KOPT-K1 (cell line): Measurements from ENCODE around the gene YEATS2.
"Not testable (repeated sequence)": the region's sequence is repeated elsewhere in the genome, so short reads cannot be mapped to it uniquely, and the experiment has no call there.

ENCODE experiments used
- H3K27ac ChIP-seq: fragments of 200-600 bp; sonication (generic); 2 replicates; pipeline ENCODE4 v1.5.1; 2016; ENCODE audit warnings: antibody characterized with exemption, mild to moderate bottlenecking, low read depth, low read length; ENCODE audit not compliant: poor library complexity, severe bottlenecking
- H3K36me3 ChIP-seq: fragments of 200-600 bp; sonication (generic); 2 replicates; pipeline ENCODE4 v1.5.1; 2017; ENCODE audit warnings: antibody characterized with exemption, mild to moderate bottlenecking, low read length, moderate library complexity; ENCODE audit not compliant: insufficient read depth
- H3K9me3 ChIP-seq: fragments of 200-600 bp; sonication (generic); 2 replicates; pipeline ENCODE4 v1.5.1; 2017; ENCODE audit warnings: antibody characterized with exemption, low read length, mild to moderate bottlenecking; ENCODE audit not compliant: insufficient read depth, poor library complexity, severe bottlenecking

YEATS2 gene

GRCh38 chr3:183740154-183740553 lies 42.6 kb downstream of the YEATS2 start:
- peaks cover 81% of the 10 kb centered on the region for H3K36me3 ChIP-seq
- H3K9me3 ChIP-seq, H3K27ac ChIP-seq: not testable (repeated sequence)

GRCh38 chr3:183743231-183743630 lies 45.6 kb downstream of the YEATS2 start:
- no peak overlapping the region for H3K27ac ChIP-seq
- H3K9me3 ChIP-seq, result no peaks in the 10 kb centered on the region
- peaks cover 81% of the 10 kb centered on the region for H3K36me3 ChIP-seq

GRCh38 chr3:183745300-183746098 lies 47.9 kb downstream of the YEATS2 start:
- no peaks in the 10 kb centered on the region for H3K9me3 ChIP-seq
- no peak overlapping the region for H3K27ac ChIP-seq
- H3K36me3 ChIP-seq, result peaks cover 96% of the 10 kb centered on the region

GRCh38 chr3:183754052-183754451 lies 56.5 kb downstream of the YEATS2 start:
- Histone ChIP-seq H3K9me3 (no peaks in the 10 kb centered on the region), H3K27ac (no peak overlapping the region), H3K36me3 (peaks cover 96% of the 10 kb centered on the region)

- H3K27ac ChIP-seq, result no peak overlapping the region
- peaks cover 98% of the 10 kb centered on the region for H3K36me3 ChIP-seq
- no peaks in the 10 kb centered on the region for H3K9me3 ChIP-seq
These were observed 64.7 kb downstream of the YEATS2 start for GRCh38 chr3:183762304-183762703.

GRCh38 chr3:183764847-183765731 lies 67.5 kb downstream of the YEATS2 start:
- peaks cover 98% of the 10 kb centered on the region for H3K36me3 ChIP-seq

GRCh38 chr3:183766107-183766506 lies 68.5 kb downstream of the YEATS2 start:
- Histone ChIP-seq H3K36me3 (peaks cover 96% of the 10 kb centered on the region), H3K9me3 (no peaks in the 10 kb centered on the region), H3K27ac (no peak overlapping the region)

More at GRCh38 chr3:183764847-183765731, 67.5 kb downstream of the YEATS2 start:
- H3K9me3 ChIP-seq, result no peaks in the 10 kb centered on the region
- H3K27ac ChIP-seq, result peak overlapping the region; percentile 13

GRCh38 chr3:183766745-183767606 lies 69.4 kb downstream of the YEATS2 start:
- H3K36me3 ChIP-seq, result peaks cover 93% of the 10 kb centered on the region
- H3K9me3 ChIP-seq, result no peaks in the 10 kb centered on the region
- no peak overlapping the region for H3K27ac ChIP-seq

- Histone ChIP-seq H3K36me3 (peaks cover 93% of the 10 kb centered on the region), H3K27ac (no peak overlapping the region), H3K9me3 (no peaks in the 10 kb centered on the region)
These were observed 70.5 kb downstream of the YEATS2 start for GRCh38 chr3:183768114-183768513.

- H3K9me3 ChIP-seq, result no peaks in the 10 kb centered on the region
- H3K27ac ChIP-seq, result no peak overlapping the region
- H3K36me3 ChIP-seq, result peaks cover 94% of the 10 kb centered on the region
These were observed 71.9 kb downstream of the YEATS2 start for GRCh38 chr3:183769453-183769852.

- H3K36me3 ChIP-seq, result peaks cover 94% of the 10 kb centered on the region
- no peak overlapping the region for H3K27ac ChIP-seq
- H3K9me3 ChIP-seq, result no peaks in the 10 kb centered on the region
These were observed 77.0 kb downstream of the YEATS2 start for GRCh38 chr3:183774631-183775030.

- H3K36me3 ChIP-seq, result peaks cover 95% of the 10 kb centered on the region
- no peak overlapping the region for H3K27ac ChIP-seq
- H3K9me3 ChIP-seq, result no peaks in the 10 kb centered on the region
These were observed 78.2 kb downstream of the YEATS2 start for GRCh38 chr3:183775781-183776180.

- peaks cover 97% of the 10 kb centered on the region for H3K36me3 ChIP-seq
- H3K27ac ChIP-seq, result not testable (repeated sequence)
These were observed 78.9 kb downstream of the YEATS2 start for GRCh38 chr3:183776451-183776850.

GRCh38 chr3:183777016-183777618 lies 79.5 kb downstream of the YEATS2 start:
- H3K27ac ChIP-seq, result no peak overlapping the region
- no peaks in the 10 kb centered on the region for H3K9me3 ChIP-seq
- peaks cover 96% of the 10 kb centered on the region for H3K36me3 ChIP-seq

More at GRCh38 chr3:183776451-183776850, 78.9 kb downstream of the YEATS2 start:
- not testable (repeated sequence) for H3K9me3 ChIP-seq
